Panc1 (cell line): Measurements from ENCODE around the gene CARTPT.

ENCODE experiments used
- TF ChIP-seq, protein P1 (sequence below): fragments of 450-650 bp; IDR thresholded peaks from 2 replicates; pipeline ENCODE4 v1.5.1; 2017; ENCODE audit warnings: mild to moderate bottlenecking
- TF ChIP-seq, protein P2 (sequence below), 2 experiments: IDR thresholded peaks; 2 replicates each; pipeline ENCODE4 v1.6.1; 2011 to 2012; ENCODE audit warnings: low read depth in 2 of 2, control low read depth in 1 of 2, low read length in 1 of 2, mild to moderate bottlenecking in 1 of 2, moderate library complexity in 1 of 2; ENCODE audit not compliant: insufficient read depth in 1 of 2

DNA sequence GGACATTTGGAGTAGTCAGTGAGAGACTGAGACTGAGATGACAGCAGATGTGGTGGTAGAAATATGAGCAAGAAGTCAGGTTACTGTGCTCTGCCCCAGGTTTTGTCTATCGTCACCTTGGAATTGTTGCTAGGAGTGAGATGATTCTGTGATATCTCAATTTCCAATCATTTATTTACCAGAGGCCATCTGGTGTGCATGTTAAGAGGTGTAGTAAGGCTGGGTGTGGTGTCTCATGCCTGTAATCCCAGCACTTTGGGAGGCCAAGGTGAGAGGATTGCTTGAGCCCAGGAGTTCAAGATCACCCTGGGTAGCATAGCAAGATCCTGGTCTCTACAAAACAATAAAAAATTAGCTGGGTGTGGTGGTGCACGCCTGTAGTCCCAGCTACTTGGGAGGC, 38.6 kb upstream of the CARTPT start:
- TF ChIP-seq, protein P1, sequence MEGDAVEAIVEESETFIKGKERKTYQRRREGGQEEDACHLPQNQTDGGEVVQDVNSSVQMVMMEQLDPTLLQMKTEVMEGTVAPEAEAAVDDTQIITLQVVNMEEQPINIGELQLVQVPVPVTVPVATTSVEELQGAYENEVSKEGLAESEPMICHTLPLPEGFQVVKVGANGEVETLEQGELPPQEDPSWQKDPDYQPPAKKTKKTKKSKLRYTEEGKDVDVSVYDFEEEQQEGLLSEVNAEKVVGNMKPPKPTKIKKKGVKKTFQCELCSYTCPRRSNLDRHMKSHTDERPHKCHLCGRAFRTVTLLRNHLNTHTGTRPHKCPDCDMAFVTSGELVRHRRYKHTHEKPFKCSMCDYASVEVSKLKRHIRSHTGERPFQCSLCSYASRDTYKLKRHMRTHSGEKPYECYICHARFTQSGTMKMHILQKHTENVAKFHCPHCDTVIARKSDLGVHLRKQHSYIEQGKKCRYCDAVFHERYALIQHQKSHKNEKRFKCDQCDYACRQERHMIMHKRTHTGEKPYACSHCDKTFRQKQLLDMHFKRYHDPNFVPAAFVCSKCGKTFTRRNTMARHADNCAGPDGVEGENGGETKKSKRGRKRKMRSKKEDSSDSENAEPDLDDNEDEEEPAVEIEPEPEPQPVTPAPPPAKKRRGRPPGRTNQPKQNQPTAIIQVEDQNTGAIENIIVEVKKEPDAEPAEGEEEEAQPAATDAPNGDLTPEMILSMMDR: no peak
- TF ChIP-seq, protein P2, sequence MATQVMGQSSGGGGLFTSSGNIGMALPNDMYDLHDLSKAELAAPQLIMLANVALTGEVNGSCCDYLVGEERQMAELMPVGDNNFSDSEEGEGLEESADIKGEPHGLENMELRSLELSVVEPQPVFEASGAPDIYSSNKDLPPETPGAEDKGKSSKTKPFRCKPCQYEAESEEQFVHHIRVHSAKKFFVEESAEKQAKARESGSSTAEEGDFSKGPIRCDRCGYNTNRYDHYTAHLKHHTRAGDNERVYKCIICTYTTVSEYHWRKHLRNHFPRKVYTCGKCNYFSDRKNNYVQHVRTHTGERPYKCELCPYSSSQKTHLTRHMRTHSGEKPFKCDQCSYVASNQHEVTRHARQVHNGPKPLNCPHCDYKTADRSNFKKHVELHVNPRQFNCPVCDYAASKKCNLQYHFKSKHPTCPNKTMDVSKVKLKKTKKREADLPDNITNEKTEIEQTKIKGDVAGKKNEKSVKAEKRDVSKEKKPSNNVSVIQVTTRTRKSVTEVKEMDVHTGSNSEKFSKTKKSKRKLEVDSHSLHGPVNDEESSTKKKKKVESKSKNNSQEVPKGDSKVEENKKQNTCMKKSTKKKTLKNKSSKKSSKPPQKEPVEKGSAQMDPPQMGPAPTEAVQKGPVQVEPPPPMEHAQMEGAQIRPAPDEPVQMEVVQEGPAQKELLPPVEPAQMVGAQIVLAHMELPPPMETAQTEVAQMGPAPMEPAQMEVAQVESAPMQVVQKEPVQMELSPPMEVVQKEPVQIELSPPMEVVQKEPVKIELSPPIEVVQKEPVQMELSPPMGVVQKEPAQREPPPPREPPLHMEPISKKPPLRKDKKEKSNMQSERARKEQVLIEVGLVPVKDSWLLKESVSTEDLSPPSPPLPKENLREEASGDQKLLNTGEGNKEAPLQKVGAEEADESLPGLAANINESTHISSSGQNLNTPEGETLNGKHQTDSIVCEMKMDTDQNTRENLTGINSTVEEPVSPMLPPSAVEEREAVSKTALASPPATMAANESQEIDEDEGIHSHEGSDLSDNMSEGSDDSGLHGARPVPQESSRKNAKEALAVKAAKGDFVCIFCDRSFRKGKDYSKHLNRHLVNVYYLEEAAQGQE (IDR thresholded peaks at IDR 0.05; ENCODE audit: insufficient read depth in 1 of 2, low read depth in 2 of 2, low read length in 1 of 2): no peak
